ENCODE measurements around the gene GBP3.
"Not testable (repeated sequence)": the region's sequence is repeated elsewhere in the genome, so short reads cannot be mapped to it uniquely, and the experiment has no call there.

Gene GBP3

DNA sequence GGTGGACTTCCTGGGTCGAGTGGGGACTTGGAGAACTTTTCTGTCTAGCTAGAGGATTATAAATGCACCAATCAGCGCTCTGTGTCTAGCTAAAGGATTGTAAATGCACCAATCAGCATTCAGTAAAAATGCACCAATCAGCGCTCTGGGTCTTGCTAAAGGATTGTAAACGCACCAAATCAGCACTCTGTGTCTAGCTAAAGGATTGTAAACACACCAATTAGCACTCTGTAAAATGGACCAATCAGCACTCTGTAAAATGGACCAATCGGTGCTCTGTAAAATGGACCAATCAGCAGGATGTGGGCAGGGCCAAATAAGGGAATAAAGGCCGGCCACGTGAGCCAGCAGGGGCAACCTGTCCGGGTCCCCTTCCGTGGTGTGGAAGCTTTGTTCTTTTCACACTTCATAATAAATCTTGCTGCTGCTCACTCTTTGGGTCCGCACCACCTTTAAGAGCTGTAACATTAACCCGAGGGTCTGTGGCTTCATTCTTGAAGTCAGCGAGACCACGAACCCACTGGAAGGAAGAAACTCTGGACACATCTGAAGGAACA is 48.0 kb downstream of the GBP3 start:
- DNase-seq, result not testable (repeated sequence)

DNA sequence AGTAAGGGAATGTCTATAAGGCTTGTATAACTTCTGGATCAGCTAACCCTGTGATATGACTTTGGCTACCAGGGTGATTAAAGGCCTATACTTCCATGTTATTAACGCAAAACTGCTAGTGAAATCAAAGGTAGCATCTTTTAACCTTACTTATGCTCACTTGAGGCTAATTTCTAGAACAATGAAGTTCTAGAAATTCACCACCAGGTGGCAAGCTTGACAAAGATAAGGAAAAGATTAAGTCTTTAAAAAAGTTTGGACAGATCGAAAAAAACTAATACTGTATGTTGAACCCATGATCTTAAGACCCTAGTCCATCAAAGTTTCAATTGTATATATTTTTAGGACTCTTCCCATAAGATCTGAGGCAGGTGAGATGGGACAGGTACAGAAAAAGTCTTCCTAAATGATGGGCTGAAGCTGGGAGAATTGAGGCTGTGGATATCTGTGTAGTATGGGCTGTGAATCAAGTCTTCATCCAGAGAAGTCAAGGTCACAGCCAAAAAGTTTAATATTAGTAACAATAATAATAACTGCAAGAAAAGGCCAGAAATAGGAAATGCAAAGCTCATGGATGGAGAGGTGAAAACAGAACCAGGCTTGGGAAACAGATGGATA is 49.0 kb downstream of the GBP3 start:
- no peak for DNase-seq

DNA sequence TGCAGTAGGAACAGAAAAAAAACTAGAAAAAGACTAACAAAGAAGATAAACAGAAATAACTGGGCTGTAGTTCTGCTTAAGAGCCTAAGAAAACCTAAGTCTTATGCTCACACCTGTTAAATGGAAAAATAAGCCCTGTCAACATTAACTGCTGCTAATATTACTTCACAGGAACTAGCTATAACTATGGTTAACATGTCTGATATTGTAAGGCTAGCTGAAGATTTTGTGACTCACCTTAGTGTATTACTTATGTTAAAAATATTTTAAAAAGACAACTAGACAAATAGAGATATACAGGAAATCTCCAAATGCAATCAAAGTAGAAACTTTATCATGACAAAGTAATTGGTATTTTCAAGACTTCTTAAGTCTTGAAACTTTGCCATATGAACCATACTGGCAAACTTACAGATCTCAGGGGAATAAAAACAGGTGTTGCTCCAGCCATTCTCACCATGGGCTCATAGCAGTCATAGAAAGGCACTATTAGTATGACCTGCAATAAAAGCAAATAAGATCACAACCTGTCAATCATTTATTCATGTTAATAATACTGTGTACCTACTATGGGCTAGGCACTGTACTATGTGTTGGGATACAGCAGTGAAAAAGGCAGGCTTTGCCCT is 60.9 kb downstream of the GBP3 start:
- no peak for DNase-seq

DNA sequence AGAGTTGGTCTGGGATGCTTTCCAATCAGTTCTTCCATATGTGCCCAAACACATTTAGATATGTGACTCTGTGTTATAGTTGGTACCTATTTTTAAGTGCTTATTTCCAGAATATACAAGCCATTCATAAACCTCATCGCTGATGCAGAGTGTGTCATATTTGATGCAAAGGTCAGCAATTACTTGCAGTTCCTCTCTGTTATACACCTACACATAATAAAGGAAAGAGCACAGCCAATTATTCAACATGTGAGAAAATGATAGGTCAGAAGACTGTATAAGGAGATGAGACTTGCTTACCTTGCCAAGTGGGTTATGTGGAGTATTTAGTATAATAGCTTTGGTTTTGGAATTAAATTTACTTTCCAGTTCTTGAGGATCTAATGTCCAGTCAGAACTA is 61.6 kb downstream of the GBP3 start:
- no peak for DNase-seq

Data from DMS 273 treated with DMSO at 0.1 percent for 48 hours (cell line).